Measurements from ENCODE around the gene CRLF1.

GRCh38 chr19:18605196-18605545 lies 1.4 kb downstream of the CRLF1 start:
- TF ChIP-seq EZH2phosphoT487 (IDR thresholded peaks at IDR 0.05; ENCODE audit: unreplicated experiment) = no peak
- no peak for TF ChIP-seq CTCF (conservative IDR thresholded peaks at IDR 0.05; ENCODE audit: low read depth in 2 of 2)
- TF ChIP-seq POLR2AphosphoS5 (IDR thresholded peaks at IDR 0.05; ENCODE audit: low read depth) = no peak
